Hematopoietic multipotent progenitor cell treated with erythropoietin and hydrocortisone succinate and interleukin-3 and kit ligand, for 6 days (in vitro differentiated cells): ENCODE data around the gene ECHDC3.
"Not testable (repeated sequence)": the region's sequence is repeated elsewhere in the genome, so short reads cannot be mapped to it uniquely, and the experiment has no call there.

ENCODE experiments used
- DNase-seq: peaks from one replicate; pipeline ENCODE4 v3.0.0-alpha.2; 2015

ECHDC3 gene

GRCh38 chr10:11742009-11742778 lies at the start of gene ECHDC3:
TSS of gene ECHDC3 (plus strand) at chr10:11742382. CDS start at chr10:11742577, 195 bp downstream.
- DNase-seq = peak; percentile 65

- DNase-seq = no peak
Observed at GRCh38 chr10:11693376-11693775, 48.8 kb upstream of the ECHDC3 start.

- DNase-seq = no peak
Observed at GRCh38 chr10:11695779-11696178, 46.4 kb upstream of the ECHDC3 start.

GRCh38 chr10:11697718-11698527 lies 44.3 kb upstream of the ECHDC3 start:
- peak; percentile 29 for DNase-seq

GRCh38 chr10:11698691-11699549 lies 43.3 kb upstream of the ECHDC3 start:
- DNase-seq = peak; percentile 64

- no peak for DNase-seq
Observed at GRCh38 chr10:11699550-11700097, 42.6 kb upstream of the ECHDC3 start.

- no peak for DNase-seq
Observed at GRCh38 chr10:11700539-11700938, 41.6 kb upstream of the ECHDC3 start.

GRCh38 chr10:11701451-11702095 lies 40.6 kb upstream of the ECHDC3 start:
- DNase-seq = no peak

GRCh38 chr10:11702264-11702663 lies 39.9 kb upstream of the ECHDC3 start:
- no peak for DNase-seq

GRCh38 chr10:11704092-11704491 lies 38.1 kb upstream of the ECHDC3 start:
- DNase-seq = no peak

GRCh38 chr10:11705722-11706121 lies 36.5 kb upstream of the ECHDC3 start:
- DNase-seq = no peak

- DNase-seq = no peak
Observed at GRCh38 chr10:11706895-11707567, 35.2 kb upstream of the ECHDC3 start.

GRCh38 chr10:11707624-11708350 lies 34.4 kb upstream of the ECHDC3 start:
- no peak for DNase-seq

GRCh38 chr10:11708801-11709200 lies 33.4 kb upstream of the ECHDC3 start:
- not testable (repeated sequence) for DNase-seq

GRCh38 chr10:11712744-11713143 lies 29.4 kb upstream of the ECHDC3 start:
- no peak for DNase-seq

- DNase-seq = peak; percentile 50
Observed at GRCh38 chr10:11713186-11713743, 28.9 kb upstream of the ECHDC3 start.

GRCh38 chr10:11713963-11714362 lies 28.2 kb upstream of the ECHDC3 start:
- DNase-seq = no peak

- no peak for DNase-seq
Observed at GRCh38 chr10:11714750-11715365, 27.3 kb upstream of the ECHDC3 start.

GRCh38 chr10:11715815-11716494 lies 26.2 kb upstream of the ECHDC3 start:
- DNase-seq = no peak

- no peak for DNase-seq
Observed at GRCh38 chr10:11716686-11717085, 25.5 kb upstream of the ECHDC3 start.
